Activated naive CD4-positive, alpha-beta T cell treated with anti-CD3 and anti-CD28 coated beads, Interleukin-2, amount 50 U/mL, for 24 hours (primary cell): Measurements from ENCODE around the gene ZNF48.

Experiments
- H3K27ac Mint-ChIP-seq: one replicate; pipeline ENCODE4 v1.8.0; 2021; ENCODE audit warnings: mild to moderate bottlenecking, mixed read lengths
- H3K27me3 Mint-ChIP-seq: one replicate; pipeline ENCODE4 v1.8.0; 2021; ENCODE audit warnings: mixed read lengths
- H3K36me3 Mint-ChIP-seq: one replicate; pipeline ENCODE4 v1.8.0; 2021; ENCODE audit warnings: mixed read lengths
- H3K4me1 Mint-ChIP-seq: one replicate; pipeline ENCODE4 v1.8.0; 2021; ENCODE audit warnings: mixed read lengths
- H3K4me3 Mint-ChIP-seq: one replicate; pipeline ENCODE4 v1.8.0; 2021; ENCODE audit warnings: mild to moderate bottlenecking, mixed read lengths
- H3K9me3 Mint-ChIP-seq: one replicate; pipeline ENCODE4 v1.8.0; 2021; ENCODE audit warnings: mixed read lengths

The ZNF48 gene

GRCh38 chr16:30407804-30408534, 12.7 kb downstream of the ZNF48 start:
- H3K27ac Mint-ChIP-seq = peak overlapping the region; percentile 79
- peaks cover 5% of the 10 kb centered on the region for H3K36me3 Mint-ChIP-seq
- H3K27me3 Mint-ChIP-seq = no peaks in the 10 kb centered on the region
- peaks cover 27% of the 10 kb centered on the region for H3K4me1 Mint-ChIP-seq
- peak overlapping the region; percentile 81 for H3K4me3 Mint-ChIP-seq
- no peaks in the 10 kb centered on the region for H3K9me3 Mint-ChIP-seq

GRCh38 chr16:30409125-30410060, 14.2 kb downstream of the ZNF48 start:
- Mint-ChIP-seq H3K27me3 (no peaks in the 10 kb centered on the region), H3K4me1 (peaks cover 32% of the 10 kb centered on the region), H3K36me3 (peaks cover 5% of the 10 kb centered on the region), H3K27ac (no peak overlapping the region), H3K4me3 (peak overlapping the region; percentile 81), H3K9me3 (no peaks in the 10 kb centered on the region)

- Mint-ChIP-seq H3K36me3 (peaks cover 8% of the 10 kb centered on the region), H3K4me3 (no peak overlapping the region), H3K27me3 (no peaks in the 10 kb centered on the region), H3K9me3 (no peaks in the 10 kb centered on the region), H3K27ac (peak overlapping the region; percentile 51), H3K4me1 (peaks cover 39% of the 10 kb centered on the region)
Measured at GRCh38 chr16:30413112-30413806, 18.0 kb downstream of the ZNF48 start.

GRCh38 chr16:30414159-30414558, 18.9 kb downstream of the ZNF48 start:
- H3K27me3 Mint-ChIP-seq = no peaks in the 10 kb centered on the region
- H3K9me3 Mint-ChIP-seq = no peaks in the 10 kb centered on the region
- no peak overlapping the region for H3K27ac Mint-ChIP-seq
- peaks cover 8% of the 10 kb centered on the region for H3K36me3 Mint-ChIP-seq
- H3K4me1 Mint-ChIP-seq = peaks cover 38% of the 10 kb centered on the region
- no peak overlapping the region for H3K4me3 Mint-ChIP-seq

- peaks cover 31% of the 10 kb centered on the region for H3K4me1 Mint-ChIP-seq
- no peak overlapping the region for H3K4me3 Mint-ChIP-seq
- no peaks in the 10 kb centered on the region for H3K27me3 Mint-ChIP-seq
- H3K9me3 Mint-ChIP-seq = no peaks in the 10 kb centered on the region
- peaks cover 6% of the 10 kb centered on the region for H3K36me3 Mint-ChIP-seq
- H3K27ac Mint-ChIP-seq = peak overlapping the region; percentile 8
Measured at GRCh38 chr16:30416047-30416603, 20.9 kb downstream of the ZNF48 start.

GRCh38 chr16:30416624-30417528, 21.7 kb downstream of the ZNF48 start:
- no peaks in the 10 kb centered on the region for H3K9me3 Mint-ChIP-seq
- H3K27me3 Mint-ChIP-seq = no peaks in the 10 kb centered on the region
- peaks cover 5% of the 10 kb centered on the region for H3K36me3 Mint-ChIP-seq
- H3K27ac Mint-ChIP-seq = peak overlapping the region; percentile 74
- H3K4me1 Mint-ChIP-seq = peaks cover 30% of the 10 kb centered on the region
- peak overlapping the region; percentile 68 for H3K4me3 Mint-ChIP-seq

GRCh38 chr16:30417529-30418349, 22.5 kb downstream of the ZNF48 start:
- no peaks in the 10 kb centered on the region for H3K9me3 Mint-ChIP-seq
- H3K27ac Mint-ChIP-seq = peak overlapping the region; percentile 23
- H3K27me3 Mint-ChIP-seq = no peaks in the 10 kb centered on the region
- peaks cover 3% of the 10 kb centered on the region for H3K36me3 Mint-ChIP-seq
- peaks cover 26% of the 10 kb centered on the region for H3K4me1 Mint-ChIP-seq
- H3K4me3 Mint-ChIP-seq = peak overlapping the region; percentile 58

- peaks cover 23% of the 10 kb centered on the region for H3K4me1 Mint-ChIP-seq
- H3K27ac Mint-ChIP-seq = peak overlapping the region; percentile 23
- H3K9me3 Mint-ChIP-seq = no peaks in the 10 kb centered on the region
Measured at GRCh38 chr16:30418350-30419181, 23.3 kb downstream of the ZNF48 start.

GRCh38 chr16:30421010-30421409, 25.8 kb downstream of the ZNF48 start:
- Mint-ChIP-seq H3K9me3 (no peaks in the 10 kb centered on the region), H3K27me3 (no peaks in the 10 kb centered on the region), H3K4me3 (no peak overlapping the region), H3K4me1 (peaks cover 22% of the 10 kb centered on the region), H3K36me3 (peaks cover 9% of the 10 kb centered on the region), H3K27ac (peak overlapping the region; percentile 25)

More at GRCh38 chr16:30418350-30419181, 23.3 kb downstream of the ZNF48 start:
- peaks cover 3% of the 10 kb centered on the region for H3K36me3 Mint-ChIP-seq
- no peaks in the 10 kb centered on the region for H3K27me3 Mint-ChIP-seq
- H3K4me3 Mint-ChIP-seq = peak overlapping the region; percentile 58

- no peaks in the 10 kb centered on the region for H3K27me3 Mint-ChIP-seq
- no peaks in the 10 kb centered on the region for H3K9me3 Mint-ChIP-seq
- peaks cover 15% of the 10 kb centered on the region for H3K4me1 Mint-ChIP-seq
- peak overlapping the region; percentile 30 for H3K27ac Mint-ChIP-seq
- H3K36me3 Mint-ChIP-seq = peaks cover 15% of the 10 kb centered on the region
- no peak overlapping the region for H3K4me3 Mint-ChIP-seq
Measured at GRCh38 chr16:30428055-30428454, 32.8 kb downstream of the ZNF48 start.

GRCh38 chr16:30429418-30429677, 34.1 kb downstream of the ZNF48 start:
- Mint-ChIP-seq H3K36me3 (peaks cover 12% of the 10 kb centered on the region), H3K9me3 (no peaks in the 10 kb centered on the region), H3K27me3 (no peaks in the 10 kb centered on the region), H3K27ac (no peak overlapping the region), H3K4me3 (no peak overlapping the region), H3K4me1 (peaks cover 22% of the 10 kb centered on the region)

- Mint-ChIP-seq H3K27me3 (no peaks in the 10 kb centered on the region), H3K4me3 (no peak within 1 kb of the TSS), H3K36me3 (peaks cover 12% of the 10 kb centered on the region), H3K9me3 (no peaks in the 10 kb centered on the region), H3K27ac (peak within 1 kb of the TSS; percentile 51), H3K4me1 (peaks cover 27% of the 10 kb centered on the region)
Measured at GRCh38 chr16:30429678-30430427, 34.6 kb downstream of the ZNF48 start, which contains the start of gene DCTPP1. TSS of gene DCTPP1 (minus strand) at chr16:30430030. CDS start at chr16:30429980, 50 bp downstream.
